GM21825 (cell line): ENCODE data around the gene PLCB1.
A peak's percentile ranks its signal among the peaks of the same experiment; 100 is the strongest.

Experiments
- ATAC-seq: cut with Tn5 transposase; IDR thresholded peaks from one replicate; pipeline ENCODE4 v1.9.1; 2021; ENCODE audit warnings: mild to moderate bottlenecking, moderate library complexity; ENCODE audit not compliant: unreplicated experiment

The PLCB1 gene

GRCh38 chr20:8293750-8294149 is 161.7 kb downstream of the PLCB1 start:
- no peak for ATAC-seq

GRCh38 chr20:8296536-8296935 is 164.5 kb downstream of the PLCB1 start:
- no peak for ATAC-seq

GRCh38 chr20:8298426-8299043 is 166.5 kb downstream of the PLCB1 start:
- ATAC-seq, result no peak

GRCh38 chr20:8299921-8300320 is 167.9 kb downstream of the PLCB1 start:
- ATAC-seq, result no peak

GRCh38 chr20:8301655-8302054 is 169.6 kb downstream of the PLCB1 start:
- no peak for ATAC-seq

- ATAC-seq, result no peak
Measured at GRCh38 chr20:8303651-8304050, 171.6 kb downstream of the PLCB1 start.

- no peak for ATAC-seq
Measured at GRCh38 chr20:8304124-8304816, 172.2 kb downstream of the PLCB1 start.

GRCh38 chr20:8305449-8305978 is 173.4 kb downstream of the PLCB1 start:
- peak; percentile 94 for ATAC-seq

GRCh38 chr20:8306937-8307336 is 174.9 kb downstream of the PLCB1 start:
- ATAC-seq, result no peak

GRCh38 chr20:8309634-8310033 is 177.6 kb downstream of the PLCB1 start:
- no peak for ATAC-seq

- no peak for ATAC-seq
Measured at GRCh38 chr20:8310618-8311017, 178.6 kb downstream of the PLCB1 start.

- ATAC-seq, result no peak
Measured at GRCh38 chr20:8313073-8313472, 181.0 kb downstream of the PLCB1 start.

- no peak for ATAC-seq
Measured at GRCh38 chr20:8315639-8316573, 183.8 kb downstream of the PLCB1 start.

- ATAC-seq, result no peak
Measured at GRCh38 chr20:8317448-8317847, 185.4 kb downstream of the PLCB1 start.

GRCh38 chr20:8318965-8319625 is 187.0 kb downstream of the PLCB1 start:
- no peak for ATAC-seq

- ATAC-seq, result no peak
Measured at GRCh38 chr20:8320306-8320705, 188.2 kb downstream of the PLCB1 start.

GRCh38 chr20:8321001-8321400 is 188.9 kb downstream of the PLCB1 start:
- ATAC-seq, result no peak

- no peak for ATAC-seq
Measured at GRCh38 chr20:8322662-8323217, 190.7 kb downstream of the PLCB1 start.

GRCh38 chr20:8326191-8326590 is 194.1 kb downstream of the PLCB1 start:
- ATAC-seq, result no peak

GRCh38 chr20:8326899-8327298 is 194.8 kb downstream of the PLCB1 start:
- no peak for ATAC-seq

GRCh38 chr20:8328189-8328588 is 196.1 kb downstream of the PLCB1 start:
- ATAC-seq, result no peak
